Measurements from ENCODE around the gene OR7D4. TPM values are rescaled to one million over a fixed set of nuclear protein-coding genes. Genes with fewer than 3 reads are reported as not detected.
"Not testable (repeated sequence)": the region's sequence is repeated elsewhere in the genome, so short reads cannot be mapped to it uniquely, and the experiment has no call there.

OR7D4 gene
- not detected for total RNA-seq
- long read RNA-seq = 0 reads

GRCh38 chr19:9219489-9219888 lies at the start of gene OR7D4:
TSS of gene OR7D4 (minus strand) at chr19:9219589. CDS start at chr19:9214837, 4,752 bp downstream.
- Histone ChIP-seq H3K36me3 (no peaks in the 10 kb centered on the region), H3K27me3 (ENCODE audit: low read depth) (peaks cover 3% of the 10 kb centered on the region), H3K4me1 (no peaks in the 10 kb centered on the region), H3K9me3 (no peaks in the 10 kb centered on the region), H3K27ac (no peak within 1 kb of the TSS), H3K4me3 (no peak within 1 kb of the TSS)
- DNase-seq (no peak), ATAC-seq (no peak)
- intact Hi-C loops (cut with DNase I) = no loop called here
- no peak for TF ChIP-seq CTCF (IDR thresholded peaks at IDR 0.05)

- Histone ChIP-seq H3K27ac (no peak overlapping the region), H3K4me1 (no peaks in the 10 kb centered on the region), H3K4me3 (no peak overlapping the region), H3K36me3 (no peaks in the 10 kb centered on the region), H3K9me3 (no peaks in the 10 kb centered on the region), H3K27me3 (ENCODE audit: low read depth) (no peaks in the 10 kb centered on the region)
- DNase-seq (no peak), ATAC-seq (no peak)
- intact Hi-C loops (cut with DNase I) = no loop called here
- TF ChIP-seq CTCF (IDR thresholded peaks at IDR 0.05) = no peak
Observed at GRCh38 chr19:9251236-9251635, 31.8 kb upstream of the OR7D4 start.

- H3K4me1 ChIP-seq = no peaks in the 10 kb centered on the region
- intact Hi-C loops (cut with DNase I) = no loop called here
- no peaks in the 10 kb centered on the region for H3K36me3 ChIP-seq
- no peak within 1 kb of the TSS for H3K27ac ChIP-seq
- no peak within 1 kb of the TSS for H3K4me3 ChIP-seq
- H3K9me3 ChIP-seq = no peaks in the 10 kb centered on the region
- H3K27me3 ChIP-seq (ENCODE audit: low read depth) = no peaks in the 10 kb centered on the region
- DNase-seq = no peak
- no peak for TF ChIP-seq CTCF (IDR thresholded peaks at IDR 0.05)
- no peak for ATAC-seq
Observed at GRCh38 chr19:9250630-9251029, 31.2 kb upstream of the OR7D4 start, which contains the start of gene OR7E24. TSS of gene OR7E24 (plus strand) at chr19:9250930. CDS start at chr19:9251044, 114 bp downstream.

GRCh38 chr19:9205501-9206113 lies 13.8 kb downstream of the OR7D4 start:
- intact Hi-C loops (cut with DNase I) = no loop called here
- H3K4me3 ChIP-seq = peak overlapping the region; percentile 22
- H3K9me3 ChIP-seq = no peaks in the 10 kb centered on the region
- no peaks in the 10 kb centered on the region for H3K4me1 ChIP-seq
- no peak overlapping the region for H3K27ac ChIP-seq
- ATAC-seq = peak; percentile 73 to 74
- peak; percentile 92 for TF ChIP-seq CTCF (IDR thresholded peaks at IDR 0.05)
- H3K27me3 ChIP-seq (ENCODE audit: low read depth) = no peaks in the 10 kb centered on the region
- peak; percentile 76 for DNase-seq
- H3K36me3 ChIP-seq = no peaks in the 10 kb centered on the region

GRCh38 chr19:9198044-9198443 lies 21.3 kb downstream of the OR7D4 start:
- ATAC-seq; H3K27me3 ChIP-seq (ENCODE audit: low read depth); H3K4me3 ChIP-seq; H3K36me3 ChIP-seq; intact Hi-C loops (cut with DNase I); H3K9me3 ChIP-seq; DNase-seq; H3K27ac ChIP-seq; H3K4me1 ChIP-seq: not testable (repeated sequence)

GRCh38 chr19:9189535-9189934 lies 29.9 kb downstream of the OR7D4 start:
- intact Hi-C loops (cut with DNase I) = no loop called here
- Histone ChIP-seq H3K4me3 (no peak overlapping the region), H3K9me3 (no peaks in the 10 kb centered on the region), H3K27ac (no peak overlapping the region), H3K36me3 (no peaks in the 10 kb centered on the region), H3K4me1 (no peaks in the 10 kb centered on the region), H3K27me3 (ENCODE audit: low read depth) (no peaks in the 10 kb centered on the region)
- DNase-seq (no peak), ATAC-seq (no peak)
- TF ChIP-seq CTCF (IDR thresholded peaks at IDR 0.05) = no peak
